Measurements from ENCODE around the gene ARHGAP31. TPM values are rescaled to one million over a fixed set of nuclear protein-coding genes. Genes with fewer than 3 reads are reported as not detected.

Gene ARHGAP31
- total RNA-seq, 4 donors from 2014 or later = 19.8 to 28.7 (median 22.6) TPM

GRCh38 chr3:119418641-119419040, 124.5 kb downstream of the ARHGAP31 start:
- Histone ChIP-seq H3K27ac (no peak overlapping the region), H3K9me3 (no peaks in the 10 kb centered on the region), H3K36me3 (peaks cover 0 to 44% of the 10 kb centered on the region in 2 donors), H3K27me3 (no peaks in the 10 kb centered on the region), H3K4me1 (no peaks in the 10 kb centered on the region), H3K4me3 (no peak overlapping the region)
- TF ChIP-seq EP300 (IDR thresholded peaks at IDR 0.05) (no peak), CTCF (IDR thresholded peaks at IDR 0.05) (no peak), POLR2AphosphoS5 (IDR thresholded peaks at IDR 0.05) (no peak), POLR2A (IDR thresholded peaks at IDR 0.05) (no peak)
- no peak for ATAC-seq

GRCh38 chr3:119420196-119420595, 126.0 kb downstream of the ARHGAP31 start:
- 65 to 71% methylated on average over 1 to 2 of the region's 2 CpGs for WGBS, 2 donors (ENCODE audit: low coverage in 1 of 2)
- TF ChIP-seq POLR2AphosphoS5 (IDR thresholded peaks at IDR 0.05) = no peak
- no peak for TF ChIP-seq EP300 (IDR thresholded peaks at IDR 0.05)
- TF ChIP-seq CTCF (IDR thresholded peaks at IDR 0.05) = no peak
- no peak for TF ChIP-seq POLR2A (IDR thresholded peaks at IDR 0.05)
- Histone ChIP-seq H3K4me3 (no peak overlapping the region), H3K27me3 (no peaks in the 10 kb centered on the region), H3K9me3 (peaks cover 0 to 6% (median 0%) of the 10 kb centered on the region in 3 donors), H3K4me1 (no peaks in the 10 kb centered on the region), H3K36me3 (peaks cover 0 to 29% of the 10 kb centered on the region in 2 donors), H3K27ac (no peak overlapping the region)
- ATAC-seq = no peak

- H3K4me3 ChIP-seq = no peak overlapping the region
- 87 to 100% methylated on average over 1 of the region's 1 CpG for WGBS, 2 donors (ENCODE audit: low coverage in 1 of 2)
- H3K9me3 ChIP-seq = peaks cover 0 to 53% (median 3%) of the 10 kb centered on the region in 3 donors
- no peaks in the 10 kb centered on the region for H3K4me1 ChIP-seq
- H3K27me3 ChIP-seq = no peaks in the 10 kb centered on the region
- no peak for TF ChIP-seq POLR2AphosphoS5 (IDR thresholded peaks at IDR 0.05)
- no peak for TF ChIP-seq CTCF (IDR thresholded peaks at IDR 0.05)
- TF ChIP-seq POLR2A (IDR thresholded peaks at IDR 0.05) = no peak
- TF ChIP-seq EP300 (IDR thresholded peaks at IDR 0.05) = no peak
- H3K36me3 ChIP-seq = peaks cover 9 to 51% of the 10 kb centered on the region in 2 donors
- no peak for ATAC-seq
- H3K27ac ChIP-seq = no peak overlapping the region
Observed at GRCh38 chr3:119427669-119428068, 133.5 kb downstream of the ARHGAP31 start.

GRCh38 chr3:119428538-119428937, 134.4 kb downstream of the ARHGAP31 start:
- Histone ChIP-seq H3K4me3 (no peak overlapping the region), H3K27ac (no peak overlapping the region), H3K27me3 (no peaks in the 10 kb centered on the region), H3K9me3 (peaks cover 0 to 53% (median 3%) of the 10 kb centered on the region in 3 donors), H3K4me1 (no peaks in the 10 kb centered on the region), H3K36me3 (peaks cover 9 to 60% of the 10 kb centered on the region in 2 donors)
- TF ChIP-seq POLR2A (IDR thresholded peaks at IDR 0.05) (no peak), POLR2AphosphoS5 (IDR thresholded peaks at IDR 0.05) (no peak), CTCF (IDR thresholded peaks at IDR 0.05) (no peak), EP300 (IDR thresholded peaks at IDR 0.05) (no peak)
- 71 to 91% methylated on average over 1 of the region's 1 CpG for WGBS, 2 donors (ENCODE audit: low coverage in 1 of 2)
- no peak for ATAC-seq

GRCh38 chr3:119433613-119434325, 139.6 kb downstream of the ARHGAP31 start:
- TF ChIP-seq CTCF (IDR thresholded peaks at IDR 0.05) (no peak), POLR2AphosphoS5 (IDR thresholded peaks at IDR 0.05) (no peak), EP300 (IDR thresholded peaks at IDR 0.05) (no peak), POLR2A (IDR thresholded peaks at IDR 0.05) (no peak)
- Histone ChIP-seq H3K4me1 (no peaks in the 10 kb centered on the region), H3K36me3 (peaks cover 14 to 97% of the 10 kb centered on the region in 2 donors), H3K4me3 (no peak overlapping the region), H3K9me3 (peaks cover 0 to 13% (median 0%) of the 10 kb centered on the region in 3 donors), H3K27me3 (no peaks in the 10 kb centered on the region), H3K27ac (no peak overlapping the region)
- 88% methylated on average over 2 to 3 of the region's 3 CpGs for WGBS, 2 donors (ENCODE audit: low coverage in 1 of 2)
- no peak for ATAC-seq

All from gastroesophageal sphincter (tissue), 4 donors.